ENCODE data around the gene TMEM100.
A peak's percentile ranks its signal among the peaks of the same experiment; 100 is the strongest.

TMEM100 gene

DNA sequence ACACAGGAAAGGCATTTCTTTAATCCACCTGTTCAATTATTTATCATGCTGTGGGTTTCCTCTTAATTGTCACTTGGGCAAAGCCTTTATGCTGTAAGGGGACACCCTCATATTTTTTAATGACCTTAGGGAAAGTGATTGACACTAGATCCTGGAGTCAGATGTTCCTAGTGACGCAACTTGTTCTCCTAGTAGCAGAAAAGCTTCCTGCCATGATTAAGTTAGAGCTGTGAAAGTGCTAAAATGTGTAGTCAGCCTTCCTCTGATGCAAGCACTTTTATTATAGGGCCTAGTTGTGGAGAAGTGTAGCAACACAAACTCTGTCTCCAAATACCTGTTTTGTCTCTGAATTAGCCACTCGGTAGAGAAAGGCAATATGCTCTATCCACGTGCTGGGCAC lies 12.3 kb downstream of the TMEM100 start:
- H3K9me3 ChIP-seq (replicated peaks; ENCODE audit: low read length) = no peaks in the 10 kb centered on the region
- H3K4me2 ChIP-seq (ENCODE audit: low read length) = no peak overlapping the region
- no peak overlapping the region for H3K4me3 ChIP-seq (ENCODE audit: low read length)
- no peak overlapping the region for H3K9ac ChIP-seq (ENCODE audit: low read depth, low read length)
- H3K27me3 ChIP-seq (ENCODE audit: control insufficient read depth, insufficient read depth, low read length) = peaks cover 11% of the 10 kb centered on the region
- no peaks in the 10 kb centered on the region for H3K4me1 ChIP-seq (ENCODE audit: control insufficient read depth, insufficient read depth, low read length)
- H3K36me3 ChIP-seq (ENCODE audit: insufficient read depth, low read length) = no peaks in the 10 kb centered on the region

DNA sequence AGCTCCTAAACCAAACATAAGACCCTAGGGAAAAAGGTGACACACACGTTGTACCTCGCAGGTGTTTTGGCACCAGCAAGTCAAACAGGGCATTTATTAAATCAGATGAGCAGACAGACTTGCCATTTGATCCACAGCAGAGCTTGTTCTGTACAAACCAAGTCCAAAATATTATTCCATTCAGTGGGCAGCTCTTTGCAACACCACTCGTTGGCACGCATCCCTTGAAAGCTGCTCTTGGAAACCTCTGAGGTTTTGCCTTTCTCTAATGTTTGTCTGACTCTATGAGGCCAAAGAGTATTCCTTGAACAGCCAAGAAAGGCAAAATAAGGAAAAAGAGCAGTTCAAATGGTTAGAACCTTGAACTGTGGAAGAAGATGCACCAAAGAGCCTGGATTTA lies 12.7 kb downstream of the TMEM100 start:
- Histone ChIP-seq H3K27me3 (ENCODE audit: control insufficient read depth, insufficient read depth, low read length) (peaks cover 11% of the 10 kb centered on the region), H3K9me3 (replicated peaks; ENCODE audit: low read length) (no peaks in the 10 kb centered on the region), H3K4me3 (ENCODE audit: low read length) (no peak overlapping the region), H3K4me1 (ENCODE audit: control insufficient read depth, insufficient read depth, low read length) (no peaks in the 10 kb centered on the region), H3K4me2 (ENCODE audit: low read length) (no peak overlapping the region), H3K9ac (ENCODE audit: low read depth, low read length) (no peak overlapping the region), H3K36me3 (ENCODE audit: insufficient read depth, low read length) (no peaks in the 10 kb centered on the region)

- Histone ChIP-seq H3K36me3 (ENCODE audit: insufficient read depth, low read length) (no peaks in the 10 kb centered on the region), H3K4me3 (ENCODE audit: low read length) (no peak overlapping the region), H3K4me1 (ENCODE audit: control insufficient read depth, insufficient read depth, low read length) (no peaks in the 10 kb centered on the region), H3K9ac (ENCODE audit: low read depth, low read length) (no peak overlapping the region), H3K9me3 (replicated peaks; ENCODE audit: low read length) (no peaks in the 10 kb centered on the region), H3K4me2 (ENCODE audit: low read length) (no peak overlapping the region), H3K27me3 (ENCODE audit: control insufficient read depth, insufficient read depth, low read length) (peaks cover 11% of the 10 kb centered on the region)
Observed at GRCh38 chr17:55709440-55709839, 13.2 kb downstream of the TMEM100 start.

DNA sequence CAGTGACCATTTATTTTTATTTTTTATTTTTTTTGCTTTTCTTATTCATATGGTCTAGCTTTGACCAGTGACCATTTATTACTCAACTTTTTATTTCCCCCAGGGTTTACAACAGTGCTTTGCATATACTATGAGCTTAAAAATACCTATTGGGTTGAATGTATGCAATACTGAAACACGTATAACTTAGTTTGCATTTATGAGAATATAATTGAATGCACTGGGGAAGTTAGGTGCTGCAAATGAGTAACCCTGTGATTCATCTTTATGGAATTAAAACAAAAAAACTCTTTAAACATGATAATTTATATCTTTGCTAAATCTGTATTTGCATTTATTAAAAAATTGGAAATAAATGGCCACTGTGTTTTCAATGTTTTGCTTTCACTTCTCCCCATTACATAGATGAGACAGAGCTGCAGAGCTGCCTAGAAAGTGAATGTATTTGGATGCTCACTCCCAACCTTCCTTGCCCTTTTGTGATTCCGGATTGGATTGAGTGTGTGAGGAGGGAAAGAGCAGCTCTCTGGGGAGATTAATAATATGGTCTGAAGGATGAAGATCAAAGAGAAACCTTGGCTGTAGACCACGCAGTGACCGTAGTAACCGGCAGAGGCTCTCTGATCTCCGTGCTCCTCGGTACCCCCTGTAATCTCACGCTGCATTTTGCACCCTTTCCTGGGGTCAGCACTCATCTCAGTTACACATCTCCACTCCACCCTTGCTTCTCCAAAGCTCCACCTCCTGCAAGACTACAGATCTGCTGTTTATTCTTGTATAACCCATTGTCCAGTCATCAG lies 14.3 kb downstream of the TMEM100 start:
- no peak overlapping the region for H3K4me3 ChIP-seq (ENCODE audit: low read length)
- no peaks in the 10 kb centered on the region for H3K4me1 ChIP-seq (ENCODE audit: control insufficient read depth, insufficient read depth, low read length)
- no peak overlapping the region for H3K9ac ChIP-seq (ENCODE audit: low read depth, low read length)
- peaks cover 11% of the 10 kb centered on the region for H3K27me3 ChIP-seq (ENCODE audit: control insufficient read depth, insufficient read depth, low read length)
- no peaks in the 10 kb centered on the region for H3K9me3 ChIP-seq (replicated peaks; ENCODE audit: low read length)
- H3K36me3 ChIP-seq (ENCODE audit: insufficient read depth, low read length) = no peaks in the 10 kb centered on the region
- peak overlapping the region; percentile 38 for H3K4me2 ChIP-seq (ENCODE audit: low read length)

DNA sequence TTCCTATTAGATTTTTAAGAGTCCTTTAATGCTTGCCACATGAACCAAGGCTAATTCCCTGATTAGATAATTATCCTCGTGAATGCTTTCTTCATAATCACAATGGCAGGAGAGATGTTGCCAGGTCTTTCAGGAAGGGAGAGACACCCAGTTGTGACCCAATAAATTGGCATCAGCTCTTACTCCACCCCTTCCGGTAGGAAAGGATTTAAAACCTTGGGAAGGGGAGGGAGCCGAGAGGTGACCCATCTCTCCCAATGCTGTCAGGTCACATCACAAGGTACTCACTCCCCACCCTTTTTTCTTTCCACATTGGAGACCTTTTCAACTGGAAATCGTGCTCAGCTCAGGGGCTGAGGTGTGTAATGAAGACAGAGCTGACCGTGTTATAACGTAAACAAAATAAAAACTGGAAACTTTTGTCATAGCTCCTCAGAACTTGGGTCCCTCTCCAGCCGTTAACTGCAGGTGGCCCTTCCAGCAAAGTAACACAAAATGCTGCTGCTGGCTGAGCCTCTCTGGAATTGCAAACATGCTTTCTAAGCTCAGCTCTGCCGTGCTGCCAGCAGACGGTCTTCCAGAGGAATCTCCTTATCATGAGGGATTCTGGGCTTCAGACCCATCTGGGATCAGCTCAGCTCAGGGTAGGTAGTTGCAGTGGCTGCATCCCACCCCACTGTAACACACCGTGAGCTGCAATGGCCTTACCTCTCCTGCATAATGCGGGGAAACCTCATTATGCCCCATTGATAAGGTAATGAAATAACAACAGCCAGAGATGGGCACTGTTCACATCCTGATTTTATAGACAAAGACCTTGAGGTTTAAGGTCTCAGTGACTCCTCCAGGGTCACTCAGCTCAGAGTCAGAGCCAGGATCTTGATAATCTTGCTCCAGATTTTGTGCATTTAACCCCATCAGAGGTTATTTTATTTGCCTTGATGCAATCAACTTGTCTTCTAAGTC lies 15.6 kb downstream of the TMEM100 start:
- no peak overlapping the region for H3K4me3 ChIP-seq (ENCODE audit: low read length)
- no peaks in the 10 kb centered on the region for H3K9me3 ChIP-seq (replicated peaks; ENCODE audit: low read length)
- H3K4me1 ChIP-seq (ENCODE audit: control insufficient read depth, insufficient read depth, low read length) = no peaks in the 10 kb centered on the region
- H3K4me2 ChIP-seq (ENCODE audit: low read length) = no peak overlapping the region
- no peak overlapping the region for H3K9ac ChIP-seq (ENCODE audit: low read depth, low read length)
- peaks cover 11% of the 10 kb centered on the region for H3K27me3 ChIP-seq (ENCODE audit: control insufficient read depth, insufficient read depth, low read length)
- H3K36me3 ChIP-seq (ENCODE audit: insufficient read depth, low read length) = no peaks in the 10 kb centered on the region

DNA sequence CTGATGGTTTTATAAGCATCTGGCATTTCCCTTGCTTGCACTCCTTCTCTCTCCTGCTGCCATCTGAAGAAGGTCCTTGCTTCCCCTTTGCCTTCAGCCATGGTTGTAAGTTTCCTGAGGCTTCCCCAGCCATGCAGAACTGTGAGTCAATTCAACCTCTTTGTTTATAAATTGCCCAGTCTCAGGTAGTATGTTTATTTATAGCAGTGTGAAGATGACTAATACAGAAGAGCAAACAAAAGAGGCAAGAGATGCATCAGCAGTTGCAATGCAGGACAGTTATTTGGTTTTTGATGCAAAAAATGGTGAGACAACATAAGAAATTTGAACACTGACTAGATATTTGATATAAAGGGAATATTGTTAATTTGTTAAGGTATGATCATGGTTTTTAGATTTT lies 16.8 kb downstream of the TMEM100 start:
- Histone ChIP-seq H3K27me3 (ENCODE audit: control insufficient read depth, insufficient read depth, low read length) (peaks cover 11% of the 10 kb centered on the region), H3K4me3 (ENCODE audit: low read length) (no peak overlapping the region), H3K36me3 (ENCODE audit: insufficient read depth, low read length) (no peaks in the 10 kb centered on the region), H3K4me2 (ENCODE audit: low read length) (no peak overlapping the region), H3K4me1 (ENCODE audit: control insufficient read depth, insufficient read depth, low read length) (no peaks in the 10 kb centered on the region), H3K9ac (ENCODE audit: low read depth, low read length) (no peak overlapping the region), H3K9me3 (replicated peaks; ENCODE audit: low read length) (no peaks in the 10 kb centered on the region)

- Histone ChIP-seq H3K4me3 (ENCODE audit: low read length) (no peak overlapping the region), H3K9me3 (replicated peaks; ENCODE audit: low read length) (no peaks in the 10 kb centered on the region), H3K4me2 (ENCODE audit: low read length) (no peak overlapping the region), H3K27me3 (ENCODE audit: control insufficient read depth, insufficient read depth, low read length) (peaks cover 8% of the 10 kb centered on the region), H3K9ac (ENCODE audit: low read depth, low read length) (no peak overlapping the region), H3K4me1 (ENCODE audit: control insufficient read depth, insufficient read depth, low read length) (no peaks in the 10 kb centered on the region), H3K36me3 (ENCODE audit: insufficient read depth, low read length) (no peaks in the 10 kb centered on the region)
Observed at GRCh38 chr17:55704401-55704800, 18.3 kb downstream of the TMEM100 start.

DNA sequence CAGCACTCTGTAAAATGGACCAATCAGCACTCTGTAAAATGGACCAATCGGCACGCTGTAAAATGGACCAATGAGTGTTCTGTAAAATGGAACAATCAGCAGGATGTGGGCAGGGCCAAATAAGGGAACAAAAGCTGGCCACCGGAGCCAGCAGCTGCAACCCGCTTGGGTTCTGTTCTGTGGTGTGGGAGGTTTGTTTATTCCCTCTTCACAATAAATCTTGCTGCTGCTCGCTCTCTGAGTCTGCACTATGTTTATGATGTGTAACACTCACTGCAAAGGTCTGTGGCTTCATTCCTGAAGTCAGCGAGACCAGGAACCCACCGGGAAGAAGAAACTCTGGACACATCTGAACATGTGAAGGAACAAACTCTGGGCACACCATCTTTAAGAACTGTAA lies 20.5 kb downstream of the TMEM100 start:
- no peaks in the 10 kb centered on the region for H3K9me3 ChIP-seq (replicated peaks; ENCODE audit: low read length)
- peaks cover 9% of the 10 kb centered on the region for H3K27me3 ChIP-seq (ENCODE audit: control insufficient read depth, insufficient read depth, low read length)
- H3K36me3 ChIP-seq (ENCODE audit: insufficient read depth, low read length) = no peaks in the 10 kb centered on the region
- no peak overlapping the region for H3K4me2 ChIP-seq (ENCODE audit: low read length)
- no peaks in the 10 kb centered on the region for H3K4me1 ChIP-seq (ENCODE audit: control insufficient read depth, insufficient read depth, low read length)
- H3K4me3 ChIP-seq (ENCODE audit: low read length) = no peak overlapping the region
- H3K9ac ChIP-seq (ENCODE audit: low read depth, low read length) = no peak overlapping the region

DNA sequence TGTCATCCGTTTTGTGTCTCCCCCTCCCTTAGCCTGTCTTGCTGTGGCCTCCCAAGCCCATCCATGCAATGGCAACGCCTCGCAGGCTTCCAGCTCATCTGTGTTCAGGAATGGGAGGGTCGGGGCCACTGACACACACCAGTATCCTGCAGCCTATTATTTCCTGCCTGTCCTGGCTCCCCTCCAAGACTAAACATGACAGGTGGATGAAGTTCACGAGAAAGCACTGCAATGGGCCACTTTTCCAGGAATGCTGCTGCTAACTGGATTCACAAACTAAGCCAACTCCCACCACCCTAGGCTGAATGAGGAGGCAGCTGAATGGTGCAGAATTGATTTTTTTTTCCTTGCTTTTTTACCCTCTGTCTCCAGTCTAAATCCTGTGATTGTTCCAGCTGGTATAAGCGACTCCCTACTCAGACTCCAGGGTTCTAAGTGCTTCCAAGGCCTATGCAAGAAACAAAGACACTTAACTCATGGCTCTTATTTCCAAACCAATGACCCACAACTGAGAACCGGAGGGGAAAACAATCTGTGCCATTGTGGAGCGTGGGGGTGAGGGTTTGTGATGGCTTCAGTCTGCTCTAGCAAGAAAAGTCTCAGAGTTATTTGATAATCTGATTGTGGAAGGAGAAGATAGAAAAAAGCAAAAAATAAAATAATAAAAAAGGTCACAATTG lies 23.3 kb downstream of the TMEM100 start:
- no peaks in the 10 kb centered on the region for H3K36me3 ChIP-seq (ENCODE audit: insufficient read depth, low read length)
- H3K9me3 ChIP-seq (replicated peaks; ENCODE audit: low read length) = no peaks in the 10 kb centered on the region
- H3K4me1 ChIP-seq (ENCODE audit: control insufficient read depth, insufficient read depth, low read length) = no peaks in the 10 kb centered on the region

GRCh38 chr17:55694286-55694910 lies 28.3 kb downstream of the TMEM100 start:
- Histone ChIP-seq H3K9me3 (replicated peaks; ENCODE audit: low read length) (no peaks in the 10 kb centered on the region), H3K36me3 (ENCODE audit: insufficient read depth, low read length) (no peaks in the 10 kb centered on the region), H3K4me2 (ENCODE audit: low read length) (no peak overlapping the region), H3K4me3 (ENCODE audit: low read length) (no peak overlapping the region), H3K9ac (ENCODE audit: low read depth, low read length) (no peak overlapping the region), H3K27me3 (ENCODE audit: control insufficient read depth, insufficient read depth, low read length) (peaks cover 18% of the 10 kb centered on the region), H3K4me1 (ENCODE audit: control insufficient read depth, insufficient read depth, low read length) (no peaks in the 10 kb centered on the region)

More for the DNA sequence above, 23.3 kb downstream of the TMEM100 start:
- peaks cover 15% of the 10 kb centered on the region for H3K27me3 ChIP-seq (ENCODE audit: control insufficient read depth, insufficient read depth, low read length)
- H3K4me2 ChIP-seq (ENCODE audit: low read length) = no peak overlapping the region
- H3K4me3 ChIP-seq (ENCODE audit: low read length) = no peak overlapping the region
- no peak overlapping the region for H3K9ac ChIP-seq (ENCODE audit: low read depth, low read length)
